ENCODE data around the gene JAZF1. TPM values are rescaled to one million over a fixed set of nuclear protein-coding genes. Genes with fewer than 3 reads are reported as not detected.

The JAZF1 gene
- total and polyA plus RNA-seq, 2 donors (not counting 1 experiment from before 2014, with no cell fraction given): 14.0 to 38.6 TPM

DNA sequence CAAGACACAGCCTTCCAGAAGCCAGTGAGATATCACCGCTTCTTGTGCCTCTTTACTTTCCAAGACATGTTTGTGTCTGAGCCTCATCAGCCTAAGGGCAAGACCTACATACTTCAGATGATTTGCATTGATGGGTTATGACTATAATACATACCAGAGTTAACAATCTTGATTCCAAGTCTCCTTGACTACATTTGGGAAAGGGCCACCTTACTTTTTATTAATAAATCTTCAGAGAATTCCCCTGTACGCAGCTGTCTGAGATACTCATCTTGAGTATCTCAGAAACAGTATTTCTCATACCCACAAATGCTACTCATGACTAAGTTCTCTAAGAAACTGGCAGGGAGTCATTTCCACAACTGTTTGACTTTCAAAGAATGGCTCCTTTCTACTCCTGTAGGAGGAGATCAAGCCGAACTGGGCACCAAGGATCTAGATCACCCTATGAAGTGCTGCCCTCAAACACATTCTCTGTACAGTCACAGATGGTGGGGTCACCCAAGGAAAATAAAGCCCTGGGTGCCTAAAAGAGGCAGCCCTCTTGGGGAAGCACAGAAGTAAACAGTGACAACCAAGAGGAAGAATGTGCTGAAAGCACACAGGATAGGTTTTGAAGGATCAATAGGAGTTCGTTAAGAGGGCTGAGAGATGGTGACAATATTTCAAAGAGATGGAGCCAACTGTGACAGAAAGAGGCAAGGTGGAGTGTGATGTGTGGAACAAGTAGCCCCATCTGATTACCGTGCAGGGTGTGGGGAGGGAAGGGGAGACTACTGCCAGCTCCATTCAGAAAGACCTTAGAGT lies 138.9 kb downstream of the JAZF1 start:
- Histone ChIP-seq H3K9me3 (ENCODE audit: control extremely low read depth in 1 of 3, control insufficient read depth in 2 of 3, insufficient read depth in 1 of 3, low read length in 2 of 3) (no peaks in the 10 kb centered on the region), H3K4me2 (replicated peaks; ENCODE audit: low read depth, low read length, poor library complexity, severe bottlenecking) (no peak overlapping the region), H3K27ac (ENCODE audit: low read length in 2 of 2) (no peak overlapping the region), H2AFZ (ENCODE audit: insufficient read depth, low read depth, low read length, poor library complexity, severe bottlenecking) (no peak overlapping the region), H3K4me1 (ENCODE audit: control insufficient read depth in 2 of 2, insufficient read depth in 2 of 2, low read length in 2 of 2) (no peaks in the 10 kb centered on the region), H3K36me3 (replicated peaks in 1 of 2; ENCODE audit: control extremely low read depth in 1 of 2, control insufficient read depth in 1 of 2, extremely low read depth in 1 of 2, insufficient read depth in 2 of 2, low read length in 1 of 2) (peaks cover 5 to 11% of the 10 kb centered on the region in 2 experiments), H3K79me2 (ENCODE audit: control insufficient read depth, insufficient read depth, low read length) (peaks cover 75% of the 10 kb centered on the region), H3K27me3 (replicated peaks in 1 of 4; ENCODE audit: control extremely low read depth in 1 of 4, control insufficient read depth in 3 of 4, insufficient read depth in 4 of 4, low read length in 3 of 4) (no peaks in the 10 kb centered on the region), H3K4me3 (ENCODE audit: control extremely low read depth in 1 of 5, extremely low read depth in 1 of 5, insufficient read depth in 1 of 5, low read depth in 2 of 5, low read length in 4 of 5) (no peak overlapping the region), H3K9ac (ENCODE audit: low read length) (no peak overlapping the region), H4K20me1 (ENCODE audit: control insufficient read depth, insufficient read depth, low read length, poor library complexity, severe bottlenecking) (peaks cover 86% of the 10 kb centered on the region)
- DNase-seq (no peak), ATAC-seq (ENCODE audit: low read depth) (no peak)
- intact Hi-C loops (cut with micrococcal nuclease): no loop called here
- ChIA-PET CTCF (interaction anchor here (1.0 kb wide), 1 partner anchor 20 kb away, joined by 3 read pairs; no protein-coding TSS in a partner anchor), POLR2A (no interaction called here)
- no peak overlapping the region for H3K4me3 Mint-ChIP-seq
- H3K9me3 Mint-ChIP-seq (ENCODE audit: insufficient read depth): no peaks in the 10 kb centered on the region
- TF ChIP-seq, protein P1, sequence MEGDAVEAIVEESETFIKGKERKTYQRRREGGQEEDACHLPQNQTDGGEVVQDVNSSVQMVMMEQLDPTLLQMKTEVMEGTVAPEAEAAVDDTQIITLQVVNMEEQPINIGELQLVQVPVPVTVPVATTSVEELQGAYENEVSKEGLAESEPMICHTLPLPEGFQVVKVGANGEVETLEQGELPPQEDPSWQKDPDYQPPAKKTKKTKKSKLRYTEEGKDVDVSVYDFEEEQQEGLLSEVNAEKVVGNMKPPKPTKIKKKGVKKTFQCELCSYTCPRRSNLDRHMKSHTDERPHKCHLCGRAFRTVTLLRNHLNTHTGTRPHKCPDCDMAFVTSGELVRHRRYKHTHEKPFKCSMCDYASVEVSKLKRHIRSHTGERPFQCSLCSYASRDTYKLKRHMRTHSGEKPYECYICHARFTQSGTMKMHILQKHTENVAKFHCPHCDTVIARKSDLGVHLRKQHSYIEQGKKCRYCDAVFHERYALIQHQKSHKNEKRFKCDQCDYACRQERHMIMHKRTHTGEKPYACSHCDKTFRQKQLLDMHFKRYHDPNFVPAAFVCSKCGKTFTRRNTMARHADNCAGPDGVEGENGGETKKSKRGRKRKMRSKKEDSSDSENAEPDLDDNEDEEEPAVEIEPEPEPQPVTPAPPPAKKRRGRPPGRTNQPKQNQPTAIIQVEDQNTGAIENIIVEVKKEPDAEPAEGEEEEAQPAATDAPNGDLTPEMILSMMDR (IDR thresholded peaks at IDR 0.05): no peak
- TF ChIP-seq EZH2 (IDR thresholded peaks at IDR 0.05; ENCODE audit: borderline replicate concordance, insufficient read depth, low read depth, low read length, poor library complexity, severe bottlenecking): no peak
- no peak overlapping the region for H3K27ac Mint-ChIP-seq
- no peaks in the 10 kb centered on the region for H3K27me3 Mint-ChIP-seq
- WGBS (ENCODE audit: insufficient coverage): 90% methylated on average over 4 of the region's 5 CpGs
- peaks cover 33% of the 10 kb centered on the region for H3K4me1 Mint-ChIP-seq

DNA sequence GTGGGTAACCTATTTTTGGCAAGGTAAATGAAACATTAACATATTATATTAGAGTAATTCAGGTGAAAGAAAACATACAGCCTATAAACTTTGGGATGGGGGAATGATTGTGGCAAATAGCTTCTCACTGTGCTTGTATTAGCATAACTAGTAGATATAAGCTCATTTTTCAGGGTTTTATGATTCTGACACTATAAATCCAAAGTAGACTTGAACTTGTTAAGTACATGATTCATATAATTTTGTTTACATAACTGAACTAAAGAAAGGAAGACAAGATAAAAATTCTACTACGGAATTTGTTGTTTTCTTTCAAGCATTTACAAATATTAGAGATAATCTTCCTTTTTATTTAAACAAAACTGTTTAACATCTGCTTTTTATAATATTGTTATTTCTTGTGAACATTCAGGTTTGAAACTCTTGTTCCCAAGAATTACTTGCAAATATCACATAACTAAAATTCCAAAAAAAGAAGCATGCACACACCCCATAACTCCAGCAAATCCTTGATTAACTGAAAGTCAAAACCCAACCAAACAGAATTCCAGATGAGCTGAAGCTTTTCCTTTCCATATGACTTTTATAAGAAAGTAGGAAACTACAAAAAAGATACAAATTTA lies 142.3 kb downstream of the JAZF1 start:
- DNase-seq (no peak), ATAC-seq (ENCODE audit: low read depth) (no peak)
- WGBS (ENCODE audit: insufficient coverage): no CpG with 5 or more reads among the region's 1 CpG
- H4K20me1 ChIP-seq (ENCODE audit: control insufficient read depth, insufficient read depth, low read length, poor library complexity, severe bottlenecking): peaks cover 74% of the 10 kb centered on the region
- peaks cover 81% of the 10 kb centered on the region for H3K79me2 ChIP-seq (ENCODE audit: control insufficient read depth, insufficient read depth, low read length)
- Mint-ChIP-seq H3K27ac (no peak overlapping the region), H3K27me3 (no peaks in the 10 kb centered on the region), H3K4me1 (peaks cover 29% of the 10 kb centered on the region), H3K4me3 (no peak overlapping the region), H3K9me3 (ENCODE audit: insufficient read depth) (no peaks in the 10 kb centered on the region)
- no peaks in the 10 kb centered on the region for H3K27me3 ChIP-seq (replicated peaks in 1 of 4; ENCODE audit: control extremely low read depth in 1 of 4, control insufficient read depth in 3 of 4, insufficient read depth in 4 of 4, low read length in 3 of 4)
- POLR2A ChIA-PET: no interaction called here
- H3K36me3 ChIP-seq (replicated peaks in 1 of 2; ENCODE audit: control extremely low read depth in 1 of 2, control insufficient read depth in 1 of 2, extremely low read depth in 1 of 2, insufficient read depth in 2 of 2, low read length in 1 of 2): peaks cover 5 to 11% of the 10 kb centered on the region in 2 experiments
- H3K4me3 ChIP-seq (ENCODE audit: control extremely low read depth in 1 of 5, extremely low read depth in 1 of 5, insufficient read depth in 1 of 5, low read depth in 2 of 5, low read length in 4 of 5): no peak overlapping the region
- no peak overlapping the region for H2AFZ ChIP-seq (ENCODE audit: insufficient read depth, low read depth, low read length, poor library complexity, severe bottlenecking)
- no peak overlapping the region for H3K9ac ChIP-seq (ENCODE audit: low read length)
- intact Hi-C loops (cut with micrococcal nuclease): no loop called here
- no peak for TF ChIP-seq EZH2 (IDR thresholded peaks at IDR 0.05; ENCODE audit: borderline replicate concordance, insufficient read depth, low read depth, low read length, poor library complexity, severe bottlenecking)
- TF ChIP-seq, protein P1 (IDR thresholded peaks at IDR 0.05): no peak
- CTCF ChIA-PET: interaction anchor here (1.3 to 1.4 kb wide), 2 partner anchors 42 to 58 kb away, joined by 3 to 4 read pairs; no protein-coding TSS in a partner anchor
- H3K4me2 ChIP-seq (replicated peaks; ENCODE audit: low read depth, low read length, poor library complexity, severe bottlenecking): no peak overlapping the region
- no peaks in the 10 kb centered on the region for H3K9me3 ChIP-seq (ENCODE audit: control extremely low read depth in 1 of 3, control insufficient read depth in 2 of 3, insufficient read depth in 1 of 3, low read length in 2 of 3)
- H3K27ac ChIP-seq (ENCODE audit: low read length in 2 of 2): no peak overlapping the region
- H3K4me1 ChIP-seq (ENCODE audit: control insufficient read depth in 2 of 2, insufficient read depth in 2 of 2, low read length in 2 of 2): peaks cover 0 to 3% of the 10 kb centered on the region in 2 donors

Measured in B cell (primary cell).